ENCODE results near the gene CAMKK1. TPM values are rescaled to one million over a fixed set of nuclear protein-coding genes. Genes with fewer than 3 reads are reported as not detected.

CAMKK1 gene
- total RNA-seq, 6 donors from 2014 or later: 4.9 to 23.0 (median 11.0) TPM

GRCh38 chr17:3926860-3927627, 34.2 kb upstream of the CAMKK1 start:
- no peaks in the 10 kb centered on the region for H3K4me1 ChIP-seq
- DNase-seq (no peak), ATAC-seq (ENCODE audit: low FRiP score in 2 of 2) (no peak)
- H3K9me3 ChIP-seq: no peaks in the 10 kb centered on the region
- H3K27me3 ChIP-seq: no peaks in the 10 kb centered on the region
- peaks cover 0 to 46% (median 11%) of the 10 kb centered on the region in 4 donors for H3K36me3 ChIP-seq
- H3K4me3 ChIP-seq: no peak overlapping the region
- no peak overlapping the region for H3K27ac ChIP-seq
- TF ChIP-seq POLR2A (IDR thresholded peaks at IDR 0.05) (no peak), POLR2AphosphoS5 (IDR thresholded peaks at IDR 0.05) (no peak), EP300 (IDR thresholded peaks at IDR 0.05) (no peak)
- 94% methylated on average over 11 to 16 of the region's 16 CpGs for WGBS, 2 donors

GRCh38 chr17:3925684-3926485, 33.0 kb upstream of the CAMKK1 start:
- ATAC-seq (ENCODE audit: low FRiP score in 2 of 2) (no peak), DNase-seq (no peak)
- no peaks in the 10 kb centered on the region for H3K9me3 ChIP-seq
- H3K36me3 ChIP-seq: peaks cover 0 to 44% (median 10%) of the 10 kb centered on the region in 4 donors
- no peaks in the 10 kb centered on the region for H3K27me3 ChIP-seq
- H3K4me3 ChIP-seq: no peak overlapping the region
- 88 to 95% methylated on average over 12 to 17 of the region's 17 CpGs for WGBS, 2 donors
- no peaks in the 10 kb centered on the region for H3K4me1 ChIP-seq
- TF ChIP-seq POLR2A (IDR thresholded peaks at IDR 0.05): no peak
- no peak for TF ChIP-seq POLR2AphosphoS5 (IDR thresholded peaks at IDR 0.05)
- no peak for TF ChIP-seq CTCF (IDR thresholded peaks at IDR 0.05)
- TF ChIP-seq EP300 (IDR thresholded peaks at IDR 0.05): no peak
- no peak overlapping the region for H3K27ac ChIP-seq

- Histone ChIP-seq H3K27ac (no peak overlapping the region), H3K36me3 (peaks cover 0 to 33% (median 7%) of the 10 kb centered on the region in 4 donors), H3K27me3 (no peaks in the 10 kb centered on the region), H3K4me3 (no peak overlapping the region), H3K4me1 (no peaks in the 10 kb centered on the region), H3K9me3 (no peaks in the 10 kb centered on the region)
- no peak for ATAC-seq (ENCODE audit: low FRiP score in 2 of 2)
- no peak for DNase-seq
- TF ChIP-seq POLR2A (IDR thresholded peaks at IDR 0.05): no peak
- no peak for TF ChIP-seq EP300 (IDR thresholded peaks at IDR 0.05)
- 78 to 88% methylated on average over 28 to 30 of the region's 40 CpGs for WGBS, 2 donors
Measured at GRCh38 chr17:3924512-3925350, 31.9 kb upstream of the CAMKK1 start.

GRCh38 chr17:3923466-3924190, 30.8 kb upstream of the CAMKK1 start:
- peaks cover 0 to 4% (median 0%) of the 10 kb centered on the region in 4 donors for H3K4me1 ChIP-seq
- peaks cover 0 to 28% (median 7%) of the 10 kb centered on the region in 4 donors for H3K36me3 ChIP-seq
- H3K4me3 ChIP-seq: no peak overlapping the region
- H3K9me3 ChIP-seq: no peaks in the 10 kb centered on the region
- TF ChIP-seq POLR2AphosphoS5 (IDR thresholded peaks at IDR 0.05): no peak
- no peak for TF ChIP-seq EP300 (IDR thresholded peaks at IDR 0.05)
- TF ChIP-seq POLR2A (IDR thresholded peaks at IDR 0.05): no peak
- no peak for TF ChIP-seq CTCF (IDR thresholded peaks at IDR 0.05)
- no peaks in the 10 kb centered on the region for H3K27me3 ChIP-seq
- DNase-seq: no peak
- H3K27ac ChIP-seq: no peak overlapping the region
- no peak for ATAC-seq (ENCODE audit: low FRiP score in 2 of 2)
- WGBS, 2 donors: 89 to 90% methylated on average over 18 of the region's 18 CpGs

- Histone ChIP-seq H3K27me3 (no peaks in the 10 kb centered on the region), H3K4me3 (no peak overlapping the region), H3K27ac (no peak overlapping the region), H3K4me1 (peaks cover 0 to 4% (median under 1%) of the 10 kb centered on the region in 4 donors), H3K9me3 (no peaks in the 10 kb centered on the region), H3K36me3 (peaks cover 0 to 20% (median 4%) of the 10 kb centered on the region in 4 donors)
- 91 to 93% methylated on average over 7 of the region's 7 CpGs for WGBS, 2 donors
- TF ChIP-seq EP300 (IDR thresholded peaks at IDR 0.05) (no peak), CTCF (IDR thresholded peaks at IDR 0.05) (no peak), POLR2A (IDR thresholded peaks at IDR 0.05) (no peak), POLR2AphosphoS5 (IDR thresholded peaks at IDR 0.05) (no peak)
- ATAC-seq (ENCODE audit: low FRiP score in 2 of 2): no peak
- no peak for DNase-seq
Measured at GRCh38 chr17:3922765-3923164, 29.9 kb upstream of the CAMKK1 start.
